MCF 10A (cell line): ENCODE measurements around the gene FJX1. TPM values are rescaled to one million over a fixed set of nuclear protein-coding genes. Genes with fewer than 3 reads are reported as not detected.

Source experiments
- BruUV-seq: library from RNA; stranded (reverse); fragments of 400-500 nt; replicated peaks from 2 replicates; lab custom pipeline; 2021; lab: Mats Ljungman, UMichigan
- CTCF ChIA-PET: fragments of 300-600 bp; sonication (Branson Sonifier 250); formaldehyde crosslinking; extraction: SDS; loops from one replicate; lab custom pipeline; 2021; ENCODE audit warnings: antibody characterized with exemption, inconsistent platforms; lab: Yijun Ruan, JAX
- POLR2A ChIA-PET: fragments of 300-600, 350-650 bp; sonication (Branson Sonifier 250); formaldehyde crosslinking; extraction: SDS; loops from one replicate; lab custom pipeline; 2020; ENCODE audit warnings: antibody characterized with exemption, inconsistent platforms; lab: Yijun Ruan, JAX
- DNase-seq: peaks from one replicate; pipeline ENCODE4 v3.0.0-alpha.2; 2018; ENCODE audit not compliant: unreplicated experiment
- H3K27ac Mint-ChIP-seq: one replicate; pipeline ENCODE4 v1.8.0; 2022; ENCODE audit warnings: mild to moderate bottlenecking, low read depth, mixed read lengths; ENCODE audit not compliant: unreplicated experiment
- H3K27me3 Mint-ChIP-seq: one replicate; pipeline ENCODE4 v1.8.0; 2022; ENCODE audit warnings: mixed read lengths; ENCODE audit not compliant: insufficient read depth, unreplicated experiment
- H3K36me3 Mint-ChIP-seq: one replicate; pipeline ENCODE4 v1.8.0; 2022; ENCODE audit warnings: mild to moderate bottlenecking, moderate library complexity, mixed read lengths; ENCODE audit not compliant: insufficient read depth, unreplicated experiment
- H3K4me1 Mint-ChIP-seq: one replicate; pipeline ENCODE4 v1.8.0; 2022; ENCODE audit warnings: mixed read lengths; ENCODE audit not compliant: insufficient read depth, unreplicated experiment
- H3K4me3 Mint-ChIP-seq: one replicate; pipeline ENCODE4 v1.8.0; 2022; ENCODE audit warnings: mild to moderate bottlenecking, moderate library complexity, mixed read lengths; ENCODE audit not compliant: unreplicated experiment
- H3K9me3 Mint-ChIP-seq: one replicate; pipeline ENCODE4 v1.8.0; 2022; ENCODE audit warnings: mixed read lengths; ENCODE audit not compliant: unreplicated experiment
- intact Hi-C: fragments of 100-400 bp; cut with micrococcal nuclease; formaldehyde crosslinking; loops from 2 replicates; pipeline ENCODE4 v1.14.1; 2022
- total RNA-seq: library from RNA; stranded (reverse); gene quantifications from 2 replicates; pipeline ENCODE4 v1.2.3, GENCODE V29; 2022
- TF ChIP-seq, protein P1 (sequence below): fragments of 200-600 bp; IDR thresholded peaks from one replicate; pipeline ENCODE4 v1.8.0; 2022; ENCODE audit warnings: antibody characterized with exemption, mild to moderate bottlenecking; ENCODE audit not compliant: unreplicated experiment

FJX1 gene
- total RNA-seq, 1 experiment from 2014 or later: 53.7 TPM

GRCh38 chr11:35654711-35655110 is 36.5 kb downstream of the FJX1 start:
- Mint-ChIP-seq H3K36me3 (no peaks in the 10 kb centered on the region), H3K9me3 (no peaks in the 10 kb centered on the region), H3K27me3 (no peaks in the 10 kb centered on the region), H3K4me1 (peaks cover 9% of the 10 kb centered on the region), H3K4me3 (no peak overlapping the region), H3K27ac (no peak overlapping the region)
- no TSS peak for BruUV-seq
- no peak for DNase-seq
- CTCF ChIA-PET: no interaction called here
- TF ChIP-seq, protein P1, sequence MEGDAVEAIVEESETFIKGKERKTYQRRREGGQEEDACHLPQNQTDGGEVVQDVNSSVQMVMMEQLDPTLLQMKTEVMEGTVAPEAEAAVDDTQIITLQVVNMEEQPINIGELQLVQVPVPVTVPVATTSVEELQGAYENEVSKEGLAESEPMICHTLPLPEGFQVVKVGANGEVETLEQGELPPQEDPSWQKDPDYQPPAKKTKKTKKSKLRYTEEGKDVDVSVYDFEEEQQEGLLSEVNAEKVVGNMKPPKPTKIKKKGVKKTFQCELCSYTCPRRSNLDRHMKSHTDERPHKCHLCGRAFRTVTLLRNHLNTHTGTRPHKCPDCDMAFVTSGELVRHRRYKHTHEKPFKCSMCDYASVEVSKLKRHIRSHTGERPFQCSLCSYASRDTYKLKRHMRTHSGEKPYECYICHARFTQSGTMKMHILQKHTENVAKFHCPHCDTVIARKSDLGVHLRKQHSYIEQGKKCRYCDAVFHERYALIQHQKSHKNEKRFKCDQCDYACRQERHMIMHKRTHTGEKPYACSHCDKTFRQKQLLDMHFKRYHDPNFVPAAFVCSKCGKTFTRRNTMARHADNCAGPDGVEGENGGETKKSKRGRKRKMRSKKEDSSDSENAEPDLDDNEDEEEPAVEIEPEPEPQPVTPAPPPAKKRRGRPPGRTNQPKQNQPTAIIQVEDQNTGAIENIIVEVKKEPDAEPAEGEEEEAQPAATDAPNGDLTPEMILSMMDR: no peak
- intact Hi-C loops: no loop called here
- POLR2A ChIA-PET: no interaction called here

- no peak overlapping the region for H3K4me3 Mint-ChIP-seq
- no peak overlapping the region for H3K27ac Mint-ChIP-seq
- H3K4me1 Mint-ChIP-seq: peaks cover 7% of the 10 kb centered on the region
- no peaks in the 10 kb centered on the region for H3K36me3 Mint-ChIP-seq
- intact Hi-C loops: no loop called here
- ChIA-PET POLR2A (no interaction called here), CTCF (no interaction called here)
- TF ChIP-seq, protein P1: no peak
- H3K9me3 Mint-ChIP-seq: no peaks in the 10 kb centered on the region
- BruUV-seq: no TSS peak
- DNase-seq: no peak
- no peaks in the 10 kb centered on the region for H3K27me3 Mint-ChIP-seq
Observed at GRCh38 chr11:35655254-35655653, 37.0 kb downstream of the FJX1 start.

DNA sequence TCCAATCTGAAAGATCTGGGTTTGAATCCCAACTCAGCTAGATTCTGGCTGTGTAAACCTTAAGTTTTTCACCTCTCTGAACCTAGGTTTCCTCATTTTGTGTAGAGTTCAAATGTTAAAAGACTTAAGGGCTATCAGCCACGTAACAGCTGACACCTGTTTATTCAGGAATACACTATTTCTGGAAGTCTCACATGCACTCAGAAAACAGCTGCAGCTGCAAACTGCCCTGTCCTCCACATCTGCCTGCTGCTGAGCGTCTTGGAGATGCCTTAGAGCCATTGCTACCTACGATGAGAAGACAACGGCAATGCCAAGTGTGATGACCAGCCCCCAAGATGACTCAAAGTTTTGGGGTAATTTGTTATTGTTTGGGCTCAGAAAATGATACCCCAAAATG is 37.6 kb downstream of the FJX1 start:
- CTCF ChIA-PET: interaction anchor here (0.6 to 0.7 kb wide), 2 partner anchors 241 to 386 kb away, joined by 3 read pairs; no protein-coding TSS in a partner anchor
- TF ChIP-seq, protein P1: no peak
- H3K27me3 Mint-ChIP-seq: no peaks in the 10 kb centered on the region
- no TSS peak for BruUV-seq
- H3K4me1 Mint-ChIP-seq: peaks cover 1% of the 10 kb centered on the region
- H3K27ac Mint-ChIP-seq: no peak overlapping the region
- POLR2A ChIA-PET: no interaction called here
- no peaks in the 10 kb centered on the region for H3K36me3 Mint-ChIP-seq
- DNase-seq: no peak
- intact Hi-C loops: no loop called here
- no peak overlapping the region for H3K4me3 Mint-ChIP-seq
- H3K9me3 Mint-ChIP-seq: no peaks in the 10 kb centered on the region

GRCh38 chr11:35658020-35658948 is 40.0 kb downstream of the FJX1 start:
- BruUV-seq: no TSS peak
- CTCF ChIA-PET: interaction anchor here (0.6 to 1.3 kb wide), 4 partner anchors 35 to 164 kb away, joined by 3 read pairs; no protein-coding TSS in a partner anchor

More at GRCh38 chr11:35658020-35658948, 40.0 kb downstream of the FJX1 start:
- Mint-ChIP-seq H3K36me3 (peaks cover 5% of the 10 kb centered on the region), H3K27ac (no peak overlapping the region), H3K27me3 (no peaks in the 10 kb centered on the region), H3K4me3 (no peak overlapping the region), H3K4me1 (peaks cover 11% of the 10 kb centered on the region), H3K9me3 (peaks cover 5% of the 10 kb centered on the region)
- intact Hi-C loops: no loop called here
- no peak for DNase-seq
- TF ChIP-seq, protein P1: no peak
- POLR2A ChIA-PET: interaction anchor here (0.6 to 1.1 kb wide), 5 partner anchors 23 to 111 kb away, joined by 3 to 4 read pairs (median 3); no protein-coding TSS in a partner anchor
